ENCODE data around the gene SETX.
"Not testable (repeated sequence)": the region's sequence is repeated elsewhere in the genome, so short reads cannot be mapped to it uniquely, and the experiment has no call there.

Gene SETX

GRCh38 chr9:132354637-132355355 is at the start of gene SETX:
TSS of gene SETX (minus strand) at chr9:132354986. CDS start at chr9:132349428, 5,558 bp downstream.
- peak; percentile 94 for DNase-seq

GRCh38 chr9:132404228-132404881 is 49.6 kb upstream of the SETX start:
- no peak for DNase-seq
- in situ Hi-C loops (cut with HindIII; ENCODE audit: low pct_ligation_motif_present, low pct_unique_long_range_greater_than_20kb, low sequenced_read_pairs), result no loop called here

More at GRCh38 chr9:132354637-132355355, at the start of gene SETX:
- in situ Hi-C loops (cut with HindIII; ENCODE audit: low pct_ligation_motif_present, low pct_unique_long_range_greater_than_20kb, low sequenced_read_pairs), result no loop called here

GRCh38 chr9:132401824-132402223 is 47.0 kb upstream of the SETX start:
- DNase-seq, result no peak
- in situ Hi-C loops (cut with HindIII; ENCODE audit: low pct_ligation_motif_present, low pct_unique_long_range_greater_than_20kb, low sequenced_read_pairs), result no loop called here

GRCh38 chr9:132395560-132395959 is 40.8 kb upstream of the SETX start:
- in situ Hi-C loops (cut with HindIII; ENCODE audit: low pct_ligation_motif_present, low pct_unique_long_range_greater_than_20kb, low sequenced_read_pairs), result no loop called here
- no peak for DNase-seq

GRCh38 chr9:132391449-132391848 is 36.7 kb upstream of the SETX start:
- DNase-seq, result no peak
- in situ Hi-C loops (cut with HindIII; ENCODE audit: low pct_ligation_motif_present, low pct_unique_long_range_greater_than_20kb, low sequenced_read_pairs), result no loop called here

- in situ Hi-C loops (cut with HindIII; ENCODE audit: low pct_ligation_motif_present, low pct_unique_long_range_greater_than_20kb, low sequenced_read_pairs), result no loop called here
- no peak for DNase-seq
Observed at GRCh38 chr9:132390966-132391365, 36.2 kb upstream of the SETX start.

GRCh38 chr9:132387133-132387532 is 32.3 kb upstream of the SETX start:
- in situ Hi-C loops (cut with HindIII; ENCODE audit: low pct_ligation_motif_present, low pct_unique_long_range_greater_than_20kb, low sequenced_read_pairs), result no loop called here
- DNase-seq, result no peak

GRCh38 chr9:132384376-132384775 is 29.6 kb upstream of the SETX start:
- no peak for DNase-seq
- in situ Hi-C loops (cut with HindIII; ENCODE audit: low pct_ligation_motif_present, low pct_unique_long_range_greater_than_20kb, low sequenced_read_pairs), result no loop called here

GRCh38 chr9:132383462-132383883 is 28.7 kb upstream of the SETX start:
- in situ Hi-C loops (cut with HindIII; ENCODE audit: low pct_ligation_motif_present, low pct_unique_long_range_greater_than_20kb, low sequenced_read_pairs), result no loop called here
- DNase-seq, result no peak

GRCh38 chr9:132381966-132382541 is 27.3 kb upstream of the SETX start:
- in situ Hi-C loops (cut with HindIII; ENCODE audit: low pct_ligation_motif_present, low pct_unique_long_range_greater_than_20kb, low sequenced_read_pairs), result no loop called here

GRCh38 chr9:132378416-132378815 is 23.6 kb upstream of the SETX start:
- in situ Hi-C loops (cut with HindIII; ENCODE audit: low pct_ligation_motif_present, low pct_unique_long_range_greater_than_20kb, low sequenced_read_pairs); DNase-seq: not testable (repeated sequence)

More at GRCh38 chr9:132381966-132382541, 27.3 kb upstream of the SETX start:
- no peak for DNase-seq

- in situ Hi-C loops (cut with HindIII; ENCODE audit: low pct_ligation_motif_present, low pct_unique_long_range_greater_than_20kb, low sequenced_read_pairs); DNase-seq: not testable (repeated sequence)
Observed at GRCh38 chr9:132377769-132378168, 23.0 kb upstream of the SETX start.

- in situ Hi-C loops (cut with HindIII; ENCODE audit: low pct_ligation_motif_present, low pct_unique_long_range_greater_than_20kb, low sequenced_read_pairs), result no loop called here
- DNase-seq, result no peak
Observed at GRCh38 chr9:132372177-132373095, 17.6 kb upstream of the SETX start.

GRCh38 chr9:132370592-132370991 is 15.8 kb upstream of the SETX start:
- in situ Hi-C loops (cut with HindIII; ENCODE audit: low pct_ligation_motif_present, low pct_unique_long_range_greater_than_20kb, low sequenced_read_pairs), result no loop called here
- no peak for DNase-seq

- DNase-seq, result no peak
- in situ Hi-C loops (cut with HindIII; ENCODE audit: low pct_ligation_motif_present, low pct_unique_long_range_greater_than_20kb, low sequenced_read_pairs), result no loop called here
Observed at GRCh38 chr9:132369421-132369820, 14.6 kb upstream of the SETX start.

- in situ Hi-C loops (cut with HindIII; ENCODE audit: low pct_ligation_motif_present, low pct_unique_long_range_greater_than_20kb, low sequenced_read_pairs), result no loop called here
Observed at GRCh38 chr9:132367613-132368313, 13.0 kb upstream of the SETX start.

GRCh38 chr9:132366481-132366880 is 11.7 kb upstream of the SETX start:
- in situ Hi-C loops (cut with HindIII; ENCODE audit: low pct_ligation_motif_present, low pct_unique_long_range_greater_than_20kb, low sequenced_read_pairs), result no loop called here
- no peak for DNase-seq

More at GRCh38 chr9:132367613-132368313, 13.0 kb upstream of the SETX start:
- DNase-seq, result no peak

- no peak for DNase-seq
- in situ Hi-C loops (cut with HindIII; ENCODE audit: low pct_ligation_motif_present, low pct_unique_long_range_greater_than_20kb, low sequenced_read_pairs), result no loop called here
Observed at GRCh38 chr9:132365986-132366385, 11.2 kb upstream of the SETX start.

All from ACHN (cell line).